Uterus (tissue), 2 donors: ENCODE data around the gene DDA1.

Source experiments
- POLR2A ChIP-seq, 2 donors: fragments of 450-650 bp; IDR thresholded peaks; one replicate each; pipeline ENCODE4 v1.6.1; 2016; ENCODE audit warnings: antibody characterized with exemption in 2 of 2, mild to moderate bottlenecking in 1 of 2, moderate library complexity in 1 of 2
- TF ChIP-seq, protein P1 (sequence below), 4 experiments: fragments of 200-600 bp in 2 of 4; fragments of 450-650 bp in 2 of 4; sonication (generic) in 2 of 4; IDR thresholded peaks; one replicate each; pipeline ENCODE4 v1.5.1; 2016 to 2019; ENCODE audit warnings: antibody characterized with exemption in 4 of 4, mild to moderate bottlenecking in 2 of 4, moderate library complexity in 1 of 4

DNA sequence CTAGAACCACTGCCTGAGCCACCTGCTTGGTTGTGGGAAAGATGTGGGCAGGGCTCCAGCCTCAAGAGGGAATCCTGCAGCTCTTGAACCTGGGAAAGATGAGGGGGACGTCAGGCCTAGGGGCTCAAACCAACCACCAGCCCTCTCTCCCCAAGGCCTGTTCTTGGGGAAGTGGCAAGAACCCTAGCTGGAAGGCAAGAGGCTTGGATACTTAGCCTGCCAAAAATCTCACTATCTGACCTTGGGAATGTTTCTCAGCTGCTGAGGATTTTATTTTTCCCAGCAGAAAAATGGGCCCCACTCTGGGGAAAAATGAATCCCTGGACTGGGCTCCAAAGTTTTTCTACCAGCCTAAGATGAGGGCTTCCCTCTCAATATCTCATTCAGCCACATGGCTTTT lies 49.4 kb upstream of the DDA1 start:
- TF ChIP-seq, protein P1, sequence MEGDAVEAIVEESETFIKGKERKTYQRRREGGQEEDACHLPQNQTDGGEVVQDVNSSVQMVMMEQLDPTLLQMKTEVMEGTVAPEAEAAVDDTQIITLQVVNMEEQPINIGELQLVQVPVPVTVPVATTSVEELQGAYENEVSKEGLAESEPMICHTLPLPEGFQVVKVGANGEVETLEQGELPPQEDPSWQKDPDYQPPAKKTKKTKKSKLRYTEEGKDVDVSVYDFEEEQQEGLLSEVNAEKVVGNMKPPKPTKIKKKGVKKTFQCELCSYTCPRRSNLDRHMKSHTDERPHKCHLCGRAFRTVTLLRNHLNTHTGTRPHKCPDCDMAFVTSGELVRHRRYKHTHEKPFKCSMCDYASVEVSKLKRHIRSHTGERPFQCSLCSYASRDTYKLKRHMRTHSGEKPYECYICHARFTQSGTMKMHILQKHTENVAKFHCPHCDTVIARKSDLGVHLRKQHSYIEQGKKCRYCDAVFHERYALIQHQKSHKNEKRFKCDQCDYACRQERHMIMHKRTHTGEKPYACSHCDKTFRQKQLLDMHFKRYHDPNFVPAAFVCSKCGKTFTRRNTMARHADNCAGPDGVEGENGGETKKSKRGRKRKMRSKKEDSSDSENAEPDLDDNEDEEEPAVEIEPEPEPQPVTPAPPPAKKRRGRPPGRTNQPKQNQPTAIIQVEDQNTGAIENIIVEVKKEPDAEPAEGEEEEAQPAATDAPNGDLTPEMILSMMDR (IDR thresholded peaks at IDR 0.05), result no peak
- no peak for TF ChIP-seq POLR2A (IDR thresholded peaks at IDR 0.05)
